ES-I3 (cell line): Measurements from ENCODE around the gene NUP43.

Experiments used
- H3K36me3 ChIP-seq: 2 replicates; pipeline ENCODE4 v1.6.1; 2013; ENCODE audit warnings: mild to moderate bottlenecking, low read length, control low read depth, moderate library complexity; ENCODE audit not compliant: insufficient read depth
- H3K4me1 ChIP-seq: 2 replicates; pipeline ENCODE4 v1.6.1; 2013; ENCODE audit warnings: mild to moderate bottlenecking, control low read depth, low read length; ENCODE audit not compliant: insufficient read depth
- H3K9ac ChIP-seq: 2 replicates; pipeline ENCODE4 v1.6.1; 2013; ENCODE audit warnings: low read depth, mild to moderate bottlenecking, low read length, moderate library complexity
- H3K9me3 ChIP-seq: 2 replicates; pipeline ENCODE4 v1.6.1; 2013; ENCODE audit warnings: mild to moderate bottlenecking, low read length, moderate library complexity; ENCODE audit not compliant: control insufficient read depth, insufficient read depth

The NUP43 gene

GRCh38 chr6:149725785-149726184 lies 20.5 kb downstream of the NUP43 start:
- no peak overlapping the region for H3K9ac ChIP-seq
- H3K36me3 ChIP-seq = no peaks in the 10 kb centered on the region; the same call in none of the 2 replicates
- no peaks in the 10 kb centered on the region for H3K4me1 ChIP-seq
- H3K9me3 ChIP-seq = no peaks in the 10 kb centered on the region

- Histone ChIP-seq H3K9ac (no peak overlapping the region), H3K9me3 (no peaks in the 10 kb centered on the region), H3K36me3 (no peaks in the 10 kb centered on the region; the same call in none of the 2 replicates), H3K4me1 (no peaks in the 10 kb centered on the region)
Measured at GRCh38 chr6:149723771-149724417, 22.4 kb downstream of the NUP43 start.

GRCh38 chr6:149723262-149723661 lies 23.1 kb downstream of the NUP43 start:
- Histone ChIP-seq H3K9me3 (no peaks in the 10 kb centered on the region), H3K36me3 (no peaks in the 10 kb centered on the region; the same call in none of the 2 replicates), H3K9ac (no peak overlapping the region), H3K4me1 (peaks cover 3% of the 10 kb centered on the region; the same call in 1 of the 2 replicates)

- H3K4me1 ChIP-seq = peaks cover 3% of the 10 kb centered on the region; the same call in 1 of the 2 replicates
- no peaks in the 10 kb centered on the region for H3K36me3 ChIP-seq
- H3K9ac ChIP-seq = no peak overlapping the region
- H3K9me3 ChIP-seq = no peaks in the 10 kb centered on the region
Measured at GRCh38 chr6:149719531-149719930, 26.8 kb downstream of the NUP43 start.

GRCh38 chr6:149717588-149718458 lies 28.5 kb downstream of the NUP43 start, which contains the start of gene LATS1:
Gene LATS1, minus strand, starts transcription at chr6:149718101. Its CDS starts 15,975 bp downstream, at chr6:149702126.
- Histone ChIP-seq H3K36me3 (no peaks in the 10 kb centered on the region), H3K4me1 (peaks cover 3% of the 10 kb centered on the region; the same call in 1 of the 2 replicates), H3K9ac (peak within 1 kb of the TSS; percentile 84), H3K9me3 (no peaks in the 10 kb centered on the region)

GRCh38 chr6:149717255-149717587 lies 29.1 kb downstream of the NUP43 start:
- peak overlapping the region; percentile 84 for H3K9ac ChIP-seq
- no peaks in the 10 kb centered on the region for H3K9me3 ChIP-seq
- no peaks in the 10 kb centered on the region for H3K36me3 ChIP-seq
- H3K4me1 ChIP-seq = peaks cover 3% of the 10 kb centered on the region; the same call in 1 of the 2 replicates

GRCh38 chr6:149716181-149716963 lies 30.0 kb downstream of the NUP43 start:
- Histone ChIP-seq H3K9me3 (no peaks in the 10 kb centered on the region), H3K36me3 (no peaks in the 10 kb centered on the region), H3K4me1 (peaks cover 3% of the 10 kb centered on the region; the same call in 1 of the 2 replicates), H3K9ac (peak overlapping the region; percentile 84)

- no peak overlapping the region for H3K9ac ChIP-seq
- H3K4me1 ChIP-seq = peaks cover 3% of the 10 kb centered on the region; the same call in 1 of the 2 replicates
- H3K9me3 ChIP-seq = no peaks in the 10 kb centered on the region
- no peaks in the 10 kb centered on the region for H3K36me3 ChIP-seq
Measured at GRCh38 chr6:149714442-149714841, 31.9 kb downstream of the NUP43 start.

GRCh38 chr6:149711711-149712110 lies 34.6 kb downstream of the NUP43 start:
- Histone ChIP-seq H3K36me3 (no peaks in the 10 kb centered on the region), H3K9ac (no peak overlapping the region), H3K4me1 (peaks cover 11% of the 10 kb centered on the region; the same call in 1 of the 2 replicates), H3K9me3 (no peaks in the 10 kb centered on the region)

GRCh38 chr6:149701714-149702113 lies 44.6 kb downstream of the NUP43 start:
- Histone ChIP-seq H3K4me1 (peaks cover 19% of the 10 kb centered on the region; the same call in 1 of the 2 replicates), H3K36me3 (peaks cover 6% of the 10 kb centered on the region; the same call in 1 of the 2 replicates), H3K9me3 (no peaks in the 10 kb centered on the region), H3K9ac (peak overlapping the region; percentile 0; the same call in 1 of the 2 replicates)

GRCh38 chr6:149699150-149699549 lies 47.2 kb downstream of the NUP43 start:
- Histone ChIP-seq H3K9ac (no peak overlapping the region), H3K4me1 (peaks cover 10% of the 10 kb centered on the region; the same call in 1 of the 2 replicates), H3K9me3 (no peaks in the 10 kb centered on the region), H3K36me3 (peaks cover 6% of the 10 kb centered on the region)

- Histone ChIP-seq H3K4me1 (peaks cover 10% of the 10 kb centered on the region; the same call in 1 of the 2 replicates), H3K9me3 (no peaks in the 10 kb centered on the region), H3K9ac (no peak overlapping the region), H3K36me3 (peaks cover 6% of the 10 kb centered on the region)
Measured at GRCh38 chr6:149698175-149698574, 48.2 kb downstream of the NUP43 start.

- Histone ChIP-seq H3K36me3 (peaks cover 6% of the 10 kb centered on the region), H3K9me3 (no peaks in the 10 kb centered on the region)
Measured at GRCh38 chr6:149696901-149697300, 49.4 kb downstream of the NUP43 start.

GRCh38 chr6:149694921-149695320 lies 51.4 kb downstream of the NUP43 start:
- peaks cover 10% of the 10 kb centered on the region for H3K36me3 ChIP-seq
- H3K4me1 ChIP-seq = no peaks in the 10 kb centered on the region
- H3K9ac ChIP-seq = no peak overlapping the region
- H3K9me3 ChIP-seq = no peaks in the 10 kb centered on the region

More at GRCh38 chr6:149696901-149697300, 49.4 kb downstream of the NUP43 start:
- Histone ChIP-seq H3K4me1 (peaks cover 4% of the 10 kb centered on the region; the same call in 1 of the 2 replicates), H3K9ac (no peak overlapping the region)
